H9 (cell line): ENCODE results near the gene DOCK1. TPM values are rescaled to one million over a fixed set of nuclear protein-coding genes. Genes with fewer than 3 reads are reported as not detected.

ENCODE experiments used
- DNase-seq: peaks from one replicate; pipeline ENCODE4 v3.0.0-alpha.2; 2017
- H2AFZ ChIP-seq: one replicate; pipeline ENCODE4 v1.6.1; 2013; ENCODE audit warnings: mild to moderate bottlenecking, low read length, control low read depth, moderate library complexity
- H2AK5ac ChIP-seq: 2 replicates; pipeline ENCODE4 v1.6.1; 2013; ENCODE audit warnings: low read length, control low read depth, mixed read lengths; ENCODE audit not compliant: insufficient read length
- H2BK120ac ChIP-seq: one replicate; pipeline ENCODE4 v1.6.1; 2013; ENCODE audit warnings: low read depth, mild to moderate bottlenecking, low read length, control low read depth, inconsistent platforms; ENCODE audit not compliant: poor library complexity, severe bottlenecking
- H2BK12ac ChIP-seq: 2 replicates; pipeline ENCODE4 v1.6.1; 2013; ENCODE audit warnings: low read length, control low read depth, mixed read lengths, low read depth; ENCODE audit not compliant: insufficient read length
- H2BK15ac ChIP-seq: 2 replicates; pipeline ENCODE4 v1.6.1; 2013; ENCODE audit warnings: low read depth, low read length, control low read depth
- H2BK20ac ChIP-seq: one replicate; pipeline ENCODE4 v1.6.1; 2013; ENCODE audit warnings: low read depth, mild to moderate bottlenecking, low read length, control low read depth, inconsistent platforms; ENCODE audit not compliant: poor library complexity, severe bottlenecking
- H2BK5ac ChIP-seq: 2 replicates; pipeline ENCODE4 v1.6.1; 2013; ENCODE audit warnings: low read length, control low read depth, mixed read lengths; ENCODE audit not compliant: insufficient read length
- H3K14ac ChIP-seq: 2 replicates; pipeline ENCODE4 v1.6.1; 2013; ENCODE audit warnings: low read length, control low read depth; ENCODE audit not compliant: insufficient read depth
- H3K18ac ChIP-seq: 2 replicates; pipeline ENCODE4 v1.6.1; 2013; ENCODE audit warnings: low read depth, mild to moderate bottlenecking, mixed read lengths, low read length, control low read depth; ENCODE audit not compliant: insufficient read length
- H3K23ac ChIP-seq: 2 replicates; pipeline ENCODE4 v1.6.1; 2013; ENCODE audit warnings: low read length, control low read depth, mixed read lengths, low read depth; ENCODE audit not compliant: insufficient read length
- H3K23me2 ChIP-seq: 2 replicates; pipeline ENCODE4 v1.6.1; 2013; ENCODE audit warnings: low read depth, mild to moderate bottlenecking, mixed read lengths, low read length, control low read depth; ENCODE audit not compliant: insufficient read length, poor library complexity, severe bottlenecking
- H3K27ac ChIP-seq: 2 replicates; pipeline ENCODE4 v1.5.1; 2013; ENCODE audit warnings: low read length, control low read depth, mixed read lengths, low read depth; ENCODE audit not compliant: insufficient read length
- H3K27me3 ChIP-seq: 2 replicates; pipeline ENCODE4 v1.6.1; 2013; ENCODE audit warnings: low read length, control low read depth, inconsistent platforms; ENCODE audit not compliant: insufficient read depth
- H3K4ac ChIP-seq: 2 replicates; pipeline ENCODE4 v1.6.1; 2013; ENCODE audit warnings: low read depth, mild to moderate bottlenecking, control low read depth, inconsistent platforms, low read length, moderate library complexity
- H3K4me1 ChIP-seq: 2 replicates; pipeline ENCODE4 v1.6.1; 2013; ENCODE audit warnings: low read length, control low read depth, inconsistent platforms; ENCODE audit not compliant: insufficient read depth
- H3K4me2 ChIP-seq: 2 replicates; pipeline ENCODE4 v1.6.1; 2013; ENCODE audit warnings: low read length, control low read depth, mixed read lengths; ENCODE audit not compliant: insufficient read length, insufficient read depth
- H3K56ac ChIP-seq: 2 replicates; pipeline ENCODE4 v1.6.1; 2013; ENCODE audit warnings: low read depth, mild to moderate bottlenecking, mixed read lengths, low read length, control low read depth; ENCODE audit not compliant: insufficient read length
- H3K79me1 ChIP-seq: 2 replicates; pipeline ENCODE4 v1.6.1; 2013; ENCODE audit warnings: low read depth, mild to moderate bottlenecking, moderate library complexity, low read length, control low read depth, inconsistent platforms; ENCODE audit not compliant: insufficient read depth, poor library complexity, severe bottlenecking
- H3K79me2 ChIP-seq: 2 replicates; pipeline ENCODE4 v1.6.1; 2013; ENCODE audit warnings: low read length, control low read depth, inconsistent platforms; ENCODE audit not compliant: insufficient read depth
- H3K9ac ChIP-seq: 2 replicates; pipeline ENCODE4 v1.6.1; 2013; ENCODE audit warnings: low read length, control low read depth, mixed read lengths; ENCODE audit not compliant: insufficient read length; ENCODE audit errors: extremely low read depth
- H3K9me3 ChIP-seq: one replicate; pipeline ENCODE4 v1.6.1; 2013; ENCODE audit warnings: low read depth, low read length, inconsistent platforms; ENCODE audit not compliant: control insufficient read depth
- H3T11ph ChIP-seq: one replicate; pipeline ENCODE4 v1.6.1; 2013; ENCODE audit warnings: mild to moderate bottlenecking, low read length, control low read depth, inconsistent platforms
- H4K20me1 ChIP-seq: one replicate; pipeline ENCODE4 v1.6.1; 2013; ENCODE audit not compliant: control insufficient read depth, insufficient read length, insufficient read depth
- H4K5ac ChIP-seq: 2 replicates; pipeline ENCODE4 v1.6.1; 2013; ENCODE audit warnings: low read depth, mild to moderate bottlenecking, mixed read lengths, low read length, control low read depth; ENCODE audit not compliant: insufficient read length
- H4K8ac ChIP-seq: replicated peaks from 2 replicates; pipeline ENCODE4 v1.6.1; 2013; ENCODE audit warnings: low read length, control low read depth, mixed read lengths, low read depth; ENCODE audit not compliant: insufficient read length
- H4K91ac ChIP-seq: 2 replicates; pipeline ENCODE4 v1.6.1; 2013; ENCODE audit warnings: low read depth, mild to moderate bottlenecking, moderate library complexity, mixed read lengths, low read length, control low read depth; ENCODE audit not compliant: insufficient read length
- H3K27ac Mint-ChIP-seq, 3 experiments: 2 replicates in 2 of 3; 3 replicates in 1 of 3; pipeline ENCODE4 v1.8.0; 2020 to 2021; ENCODE audit warnings: mixed read lengths in 3 of 3, mild to moderate bottlenecking in 1 of 3, moderate library complexity in 1 of 3
- H3K27me3 Mint-ChIP-seq: 2 replicates; pipeline ENCODE4 v1.8.0; 2021; ENCODE audit warnings: low read depth, mild to moderate bottlenecking, moderate library complexity, mixed read lengths
- H3K36me3 Mint-ChIP-seq, 3 experiments: 2 replicates in 2 of 3; 3 replicates in 1 of 3; pipeline ENCODE4 v1.8.0; 2020 to 2021; ENCODE audit warnings: low read depth in 3 of 3, mixed read lengths in 3 of 3; ENCODE audit not compliant: insufficient read depth in 1 of 3
- H3K4me1 Mint-ChIP-seq, 2 experiments: 2 replicates each; pipeline ENCODE4 v1.8.0; 2020; ENCODE audit warnings: mixed read lengths in 2 of 2
- H3K4me3 Mint-ChIP-seq, 2 experiments: 2 replicates in 1 of 2; 3 replicates in 1 of 2; pipeline ENCODE4 v1.8.0; 2020 to 2021; ENCODE audit warnings: mild to moderate bottlenecking in 2 of 2, mixed read lengths in 2 of 2, moderate library complexity in 1 of 2
- H3K9me3 Mint-ChIP-seq, 2 experiments: 2 replicates in 1 of 2; 3 replicates in 1 of 2; pipeline ENCODE4 v1.8.0; 2020; ENCODE audit warnings: mild to moderate bottlenecking in 2 of 2, mixed read lengths in 2 of 2, moderate library complexity in 1 of 2
- CTCF ChIP-seq: fragments of 200-600 bp; sonication (generic); conservative IDR thresholded peaks from 3 replicates; pipeline ENCODE4 v1.8.0; 2021; ENCODE audit warnings: antibody characterized with exemption, mild to moderate bottlenecking
- WGBS: extraction: QIAGEN DNeasy Blood & Tissue Kit; methylation state at CpG from one replicate; pipeline ENCODE4 v1.1.7; 2013; ENCODE audit warnings: missing lambda C conversion rate, low lambda C conversion rate, mixed read lengths; ENCODE audit not compliant: insufficient read length; ENCODE audit errors: extremely low coverage; 5-methylcytosine and 5-hydroxymethylcytosine counted together
- total RNA-seq: library from RNA; stranded (reverse); gene quantifications from 2 replicates; pipeline ENCODE4 v1.2.1, GENCODE V29; 2021

Gene DOCK1
- total RNA-seq, 1 experiment from 2014 or later, result 57.0 TPM

DNA sequence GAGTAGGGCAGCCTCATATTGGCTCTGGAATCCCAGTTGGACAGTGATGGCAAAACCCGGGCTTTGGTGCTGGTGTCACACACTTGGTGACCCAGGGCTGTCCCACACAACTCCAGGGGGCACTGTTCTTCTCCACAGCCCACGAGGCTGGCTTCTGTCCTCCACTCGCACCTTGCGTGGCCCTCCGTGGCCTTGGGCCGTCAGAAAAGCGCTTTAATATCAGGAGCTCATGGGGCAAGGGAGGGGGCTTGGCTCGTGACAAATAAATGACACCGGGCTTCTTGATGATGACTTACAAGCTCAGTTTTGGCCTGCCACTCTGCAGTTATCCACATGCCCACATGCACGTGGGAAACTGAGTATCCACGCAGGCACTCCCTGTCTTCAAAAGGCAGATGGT is 8.1 kb downstream of the DOCK1 start:
- peaks cover 3% of the 10 kb centered on the region for H4K20me1 ChIP-seq
- DNase-seq, result no peak

More for the DNA sequence above, 8.1 kb downstream of the DOCK1 start:
- H3K4me1 ChIP-seq, result peaks cover 9% of the 10 kb centered on the region; the same call in 1 of the 2 replicates
- H3K4me2 ChIP-seq, result no peak overlapping the region
- H2BK120ac ChIP-seq, result no peak overlapping the region
- peaks cover 6% of the 10 kb centered on the region for H3K79me1 ChIP-seq
- H3K27ac ChIP-seq, result no peak overlapping the region
- no peak overlapping the region for H3K18ac ChIP-seq
- no peak overlapping the region for H4K5ac ChIP-seq
- Mint-ChIP-seq H3K27ac (peak overlapping the region in 2 of 3 experiments; percentile 34 to 62; a peak in 2 of 7 replicates), H3K36me3 (peaks cover 11 to 18% (median 16%) of the 10 kb centered on the region in 3 experiments; a peak in 6 of 7 replicates), H3K4me3 (no peak overlapping the region), H3K27me3 (no peaks in the 10 kb centered on the region), H3K4me1 (peaks cover 19 to 20% of the 10 kb centered on the region in 2 experiments), H3K9me3 (no peaks in the 10 kb centered on the region)
- H3K23ac ChIP-seq, result no peak overlapping the region
- H2BK20ac ChIP-seq, result no peak overlapping the region
- no CpG with 5 or more reads among the region's 11 CpGs for WGBS
- no peak overlapping the region for H2AK5ac ChIP-seq
- peaks cover 39% of the 10 kb centered on the region; the same call in 1 of the 2 replicates for H3K79me2 ChIP-seq
- H3T11ph ChIP-seq, result no peak overlapping the region
- no peak overlapping the region for H4K91ac ChIP-seq
- no peak overlapping the region for H3K14ac ChIP-seq
- no peak overlapping the region for H2BK15ac ChIP-seq
- H3K4ac ChIP-seq, result no peak overlapping the region
- peak; percentile 22; the same call in 1 of the 3 replicates for TF ChIP-seq CTCF
- no peak overlapping the region for H2BK12ac ChIP-seq
- no peak overlapping the region for H2AFZ ChIP-seq
- no peaks in the 10 kb centered on the region for H3K23me2 ChIP-seq
- H3K56ac ChIP-seq, result no peak overlapping the region
- H3K27me3 ChIP-seq, result no peaks in the 10 kb centered on the region
- no peak overlapping the region for H2BK5ac ChIP-seq
- H3K9me3 ChIP-seq, result no peaks in the 10 kb centered on the region
- no peak overlapping the region for H4K8ac ChIP-seq
- no peak overlapping the region for H3K9ac ChIP-seq
